NCI-H82 treated with DMSO at 0.1 percent for 48 hours (cell line): ENCODE measurements around the gene IER5L.

Source experiments
- DNase-seq: peaks from one replicate; lab custom pipeline; 2025; ENCODE audit not compliant: unreplicated experiment; lab: John Stamatoyannopoulos, UW

Gene IER5L

DNA sequence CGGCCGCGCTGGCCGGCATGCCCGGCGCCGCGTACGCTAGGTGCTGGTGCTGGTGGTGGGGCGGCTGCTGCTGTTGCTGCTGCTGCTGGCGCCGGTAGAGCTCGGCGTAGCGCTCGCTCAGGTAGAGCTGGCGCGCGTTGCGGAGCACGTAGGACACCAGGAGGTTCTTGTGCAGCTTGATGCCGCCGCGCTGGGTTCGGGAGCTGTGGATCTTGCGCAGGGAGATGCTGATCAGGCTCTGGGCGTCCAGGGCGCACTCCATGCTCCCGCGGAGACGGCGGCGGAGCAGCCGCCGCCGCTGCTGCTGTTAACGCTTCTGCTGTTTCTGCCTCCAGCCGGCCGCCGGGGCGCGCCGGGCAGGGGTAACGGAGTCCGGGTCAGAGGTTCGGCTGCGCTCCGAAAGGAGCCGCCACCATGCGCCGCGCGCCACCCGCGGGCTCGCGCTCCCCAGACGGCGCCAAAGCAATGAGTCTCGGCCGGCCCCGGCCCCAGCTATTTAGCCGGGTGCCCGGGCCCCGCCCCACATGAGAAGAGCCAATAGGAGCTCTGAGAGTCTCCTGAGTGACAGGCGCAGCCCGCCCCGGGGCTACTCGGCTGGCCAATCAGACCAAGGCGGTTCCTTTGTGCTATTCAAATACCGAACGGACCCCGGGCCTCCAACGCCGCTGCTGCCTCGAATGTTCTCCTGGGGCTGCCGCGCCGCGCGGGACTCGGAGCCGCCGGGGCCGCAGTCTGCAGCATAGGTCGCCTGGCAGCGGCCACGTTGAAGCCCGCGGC is at the start of gene IER5L:
Gene IER5L (minus strand): TSS at position 471 of the 777 bp plus-strand sequence. CDS start 209 bp downstream, at position 262.
- peak; percentile 69 for DNase-seq

DNA sequence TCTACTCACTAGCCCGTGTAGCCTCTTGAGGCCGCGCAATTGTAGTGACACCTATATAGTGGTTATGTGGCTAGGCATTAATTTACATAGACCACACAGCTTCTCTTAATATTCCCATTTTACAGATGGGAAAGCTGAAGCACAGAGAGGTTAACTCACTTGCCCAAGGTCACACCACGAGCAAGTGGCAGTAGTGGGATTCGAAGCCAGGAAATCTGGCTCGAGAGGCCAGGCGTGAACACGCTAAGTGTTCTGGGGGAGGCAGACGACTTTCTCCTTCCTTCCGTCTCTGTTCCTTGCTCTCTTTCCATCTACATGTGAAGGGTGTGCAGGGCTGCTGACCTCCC is 49.8 kb upstream of the IER5L start:
- DNase-seq: no peak

DNA sequence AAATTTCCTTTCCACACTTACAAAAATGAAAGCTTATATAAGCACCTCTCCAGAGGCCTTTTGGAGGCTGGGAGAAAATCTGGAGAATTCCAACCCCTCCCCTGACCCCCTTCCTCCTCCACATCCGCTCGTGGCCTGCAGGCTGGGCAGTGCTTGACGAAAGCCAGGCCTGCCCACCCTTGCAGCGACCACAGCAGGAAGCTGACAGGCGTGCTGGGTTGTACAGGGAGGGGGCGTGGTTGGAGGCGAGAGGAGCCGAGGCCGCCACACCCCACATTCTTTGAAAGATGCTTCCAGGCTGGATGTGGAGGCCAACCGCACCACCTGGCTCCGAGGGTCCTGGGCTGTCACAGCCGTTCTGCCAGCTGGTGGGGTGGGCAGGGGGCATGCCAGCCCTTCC is 47.8 kb upstream of the IER5L start:
- DNase-seq: no peak

DNA sequence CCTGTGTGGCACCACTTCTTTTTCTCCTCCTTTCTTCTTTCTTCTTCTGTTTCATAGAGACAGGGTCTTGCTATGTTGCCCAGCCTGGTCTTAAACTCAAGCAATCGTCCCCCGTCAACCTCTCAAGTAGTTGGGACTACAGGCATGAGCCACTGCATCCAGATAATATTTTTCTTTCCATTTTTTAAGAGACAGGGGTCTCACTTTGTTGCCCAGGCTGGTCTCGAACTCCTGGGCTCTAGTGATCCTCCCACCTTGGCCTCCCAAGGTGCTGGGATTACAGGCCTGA is 47.4 kb upstream of the IER5L start:
- DNase-seq: no peak

DNA sequence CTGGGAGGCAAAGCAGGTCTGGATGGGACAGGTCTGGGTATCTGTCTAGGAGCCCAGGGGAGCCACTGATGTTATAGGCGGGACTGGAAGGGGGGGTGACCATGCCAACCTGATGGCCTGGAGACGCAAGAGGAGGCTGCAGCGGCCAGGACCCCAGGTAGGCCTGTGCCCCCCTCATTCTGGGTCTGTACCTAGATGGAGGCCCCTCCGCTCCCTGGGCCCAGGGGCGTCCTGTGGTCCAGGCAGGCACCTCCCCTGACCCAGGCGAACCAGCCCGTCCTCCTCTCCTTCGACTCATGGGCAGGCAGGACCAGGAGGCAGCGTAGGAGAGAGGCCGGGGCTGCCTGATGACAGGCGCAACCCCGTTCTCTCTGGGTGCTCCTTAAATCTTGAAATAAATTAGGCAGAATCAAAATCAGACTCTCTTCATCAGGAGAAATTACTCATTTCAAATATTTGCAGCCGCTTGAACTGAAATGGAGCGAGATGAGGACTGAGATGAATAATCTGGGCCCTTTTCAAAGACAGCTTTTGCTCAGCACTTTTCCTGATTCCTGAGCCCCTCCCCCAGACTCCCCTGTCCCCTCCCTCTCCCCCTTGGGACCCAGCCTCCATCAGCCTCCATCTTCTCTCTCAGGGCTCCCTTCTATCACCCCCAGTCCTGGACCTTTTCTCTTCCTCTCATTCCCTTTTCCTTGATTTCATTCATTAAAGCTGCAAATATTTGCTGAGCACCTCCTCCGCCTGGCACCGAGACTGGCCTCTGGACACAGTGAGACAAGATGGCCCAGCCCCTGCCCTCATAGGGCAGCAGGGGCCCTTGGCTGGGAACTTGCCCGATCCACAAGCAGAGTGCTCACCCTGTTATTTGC is 46.8 kb upstream of the IER5L start:
- DNase-seq: no peak

DNA sequence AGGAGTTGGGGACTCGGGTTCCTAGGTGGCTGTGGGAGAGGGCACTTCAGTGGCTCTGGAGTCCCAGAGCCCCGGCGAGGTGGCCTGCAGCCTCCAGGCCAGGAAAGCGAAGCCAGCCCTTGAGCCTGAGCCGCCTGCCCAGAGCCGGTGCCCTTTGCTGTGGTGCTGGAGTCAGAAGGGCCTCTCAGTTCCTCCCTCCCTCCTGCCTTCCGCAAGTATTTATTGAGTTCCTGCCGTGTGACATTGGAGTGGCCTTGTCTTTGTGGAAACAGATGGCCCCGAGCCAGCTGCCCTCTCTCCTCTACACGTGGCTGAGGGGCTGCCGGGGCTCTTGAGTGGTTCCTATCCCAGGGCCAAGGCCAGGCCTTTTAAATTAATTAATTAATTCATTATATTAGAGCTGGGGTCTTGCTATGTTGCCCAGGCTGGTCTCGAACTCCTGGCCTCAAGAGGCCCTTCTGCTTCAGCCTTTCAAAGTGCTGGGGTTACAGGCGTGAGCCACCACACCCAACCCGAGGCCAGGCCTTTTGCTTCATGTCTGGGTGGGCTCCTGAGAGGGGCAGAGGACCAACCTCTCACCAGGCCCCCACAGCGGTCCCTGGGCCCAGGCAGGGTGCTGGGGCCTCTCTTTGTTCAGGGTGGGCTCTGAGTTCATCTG is 45.6 kb upstream of the IER5L start:
- no peak for DNase-seq

DNA sequence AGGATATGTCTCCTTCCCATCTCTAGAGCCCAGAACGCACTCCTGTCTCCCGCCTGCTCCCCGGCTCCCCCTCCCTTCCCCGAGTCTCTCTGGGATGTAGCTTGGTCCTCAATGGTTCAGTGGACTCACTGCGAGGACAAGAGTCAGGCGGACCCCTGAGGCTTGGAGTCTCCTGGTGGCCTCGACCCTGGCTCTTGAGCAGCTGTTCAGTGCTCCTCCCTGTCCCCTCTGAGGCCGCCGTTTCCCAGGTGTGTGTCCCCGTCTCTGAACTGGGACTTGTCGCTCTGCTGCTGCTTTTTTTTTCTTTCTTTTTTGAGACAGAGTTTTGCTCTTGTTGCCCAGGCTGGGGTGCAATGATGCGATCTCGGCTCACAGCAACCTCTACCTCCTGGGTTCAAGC is 44.8 kb upstream of the IER5L start:
- no peak for DNase-seq

DNA sequence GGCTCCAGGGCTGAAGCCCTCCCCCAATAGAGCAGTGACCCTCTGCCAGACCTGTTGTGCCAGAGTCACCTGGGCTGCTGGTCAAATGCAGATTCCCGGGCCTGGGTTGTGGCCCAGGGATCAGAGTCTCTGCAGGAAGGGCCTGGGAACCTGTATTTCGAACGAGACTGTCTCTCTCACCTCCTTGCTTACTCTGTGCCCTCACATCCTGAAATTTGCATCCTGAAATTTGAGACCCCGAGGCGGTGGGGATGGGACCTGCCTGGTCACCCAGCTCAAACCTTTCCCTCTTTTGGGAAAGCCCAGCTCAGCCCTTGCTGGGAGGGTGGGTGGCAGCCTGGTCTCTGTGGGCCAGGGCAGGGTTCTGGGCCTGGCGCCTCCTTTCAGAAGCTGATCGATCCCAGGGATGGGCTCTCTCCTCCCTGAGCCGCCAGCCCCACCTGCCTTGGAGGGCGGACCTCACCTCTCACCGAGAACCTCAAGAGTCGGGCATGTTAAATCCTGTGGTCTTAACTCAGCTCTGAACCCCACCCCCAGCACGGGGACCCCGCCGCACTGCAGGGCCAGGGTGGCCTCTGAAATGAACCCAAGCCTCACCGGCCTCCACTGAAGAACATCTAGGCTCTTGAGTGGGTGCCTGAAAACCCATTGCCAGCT is 44.0 kb upstream of the IER5L start:
- DNase-seq: no peak

DNA sequence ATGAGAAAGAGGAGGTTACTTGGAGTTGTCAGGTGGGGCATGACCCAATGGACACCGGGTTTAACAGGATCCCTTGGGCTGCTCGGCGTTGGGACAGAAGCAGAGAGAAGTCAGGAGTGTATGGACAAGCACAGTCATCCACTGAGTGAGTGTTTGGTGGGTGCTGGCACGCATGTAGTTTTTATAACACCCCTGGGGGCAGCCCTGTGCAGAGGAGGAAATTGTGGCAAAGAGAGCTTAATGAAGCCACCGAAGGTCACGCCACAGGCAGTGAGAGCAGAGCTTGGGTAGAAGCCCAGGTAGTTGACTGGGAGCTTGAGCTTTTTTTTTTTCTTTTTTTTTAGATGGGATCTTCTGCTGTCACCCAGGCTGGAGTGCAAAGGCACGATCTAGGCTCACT is 43.2 kb upstream of the IER5L start:
- no peak for DNase-seq

DNA sequence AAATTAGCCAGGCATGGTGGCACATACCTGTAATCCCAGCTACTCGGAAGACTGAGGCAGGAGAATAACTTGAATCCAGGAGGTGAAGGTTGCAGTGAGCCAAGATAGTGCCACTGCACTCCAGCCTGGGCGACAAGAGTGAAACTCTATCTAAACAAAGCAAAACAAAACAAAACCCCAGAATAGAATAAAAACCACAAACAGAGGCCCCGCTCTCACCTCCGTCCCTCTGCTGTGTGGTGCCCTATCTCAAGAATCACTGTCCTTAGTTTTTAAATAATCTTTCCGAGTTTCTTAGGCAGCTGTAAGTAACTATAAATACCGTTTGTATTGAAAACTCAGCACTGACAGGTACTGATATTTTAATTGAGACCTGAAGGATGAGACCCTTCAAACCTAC is 42.7 kb upstream of the IER5L start:
- no peak for DNase-seq

DNA sequence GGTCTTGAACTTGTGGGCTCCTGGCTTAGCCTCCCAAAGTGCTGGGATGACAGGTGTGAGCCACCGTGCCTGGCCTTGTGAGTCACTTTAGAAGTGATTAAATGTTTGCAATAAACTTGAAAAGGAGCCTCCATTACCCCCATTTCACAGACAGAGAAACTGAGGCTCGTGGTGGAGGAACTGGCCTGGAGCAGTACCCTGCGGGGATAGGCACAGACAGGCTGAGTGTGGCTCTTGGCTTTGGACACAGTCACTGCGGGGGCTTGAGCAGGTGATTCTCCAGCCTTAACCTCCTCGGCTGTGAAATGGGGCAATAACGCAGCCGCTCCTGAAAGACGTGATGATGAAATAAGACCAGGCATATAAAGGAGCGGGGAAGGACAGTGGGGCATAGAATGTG is 40.9 kb upstream of the IER5L start:
- no peak for DNase-seq

DNA sequence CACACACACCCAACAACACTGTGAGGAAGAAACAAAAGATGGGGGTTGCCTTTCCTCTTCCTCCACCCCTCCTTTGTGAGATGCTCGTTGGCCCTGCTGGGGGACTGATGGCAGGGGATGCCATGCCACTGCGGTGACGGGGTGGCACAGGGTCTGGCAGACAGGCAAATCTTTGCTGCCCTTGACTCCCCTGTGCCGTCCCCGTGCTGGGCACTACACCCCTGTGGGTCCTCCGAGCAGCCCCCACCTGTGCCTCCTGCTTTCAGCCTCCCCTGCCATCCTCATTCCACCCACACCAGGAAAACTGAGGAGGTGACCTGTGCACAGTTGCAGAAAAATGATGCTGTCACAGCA is 40.2 kb upstream of the IER5L start:
- DNase-seq: no peak

DNA sequence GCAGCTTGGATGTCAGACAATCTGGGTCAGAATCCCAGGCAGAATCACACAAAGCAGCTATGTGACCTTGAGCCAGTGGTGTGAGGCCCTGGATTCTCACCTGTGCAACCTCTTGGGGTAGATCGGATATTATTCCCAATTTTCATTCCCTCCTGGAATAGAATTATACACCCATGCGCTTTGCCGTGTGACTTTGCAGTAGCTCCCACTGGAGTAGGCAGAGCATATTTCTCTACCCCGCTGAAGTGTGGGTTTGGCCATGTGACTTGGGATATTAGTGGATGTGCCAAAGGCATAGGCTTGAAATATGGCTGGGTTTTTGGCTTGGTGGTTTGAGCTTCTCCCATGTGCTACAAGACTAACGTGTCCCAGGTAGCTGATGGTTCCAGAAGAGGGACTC is 35.5 kb upstream of the IER5L start:
- DNase-seq: no peak

DNA sequence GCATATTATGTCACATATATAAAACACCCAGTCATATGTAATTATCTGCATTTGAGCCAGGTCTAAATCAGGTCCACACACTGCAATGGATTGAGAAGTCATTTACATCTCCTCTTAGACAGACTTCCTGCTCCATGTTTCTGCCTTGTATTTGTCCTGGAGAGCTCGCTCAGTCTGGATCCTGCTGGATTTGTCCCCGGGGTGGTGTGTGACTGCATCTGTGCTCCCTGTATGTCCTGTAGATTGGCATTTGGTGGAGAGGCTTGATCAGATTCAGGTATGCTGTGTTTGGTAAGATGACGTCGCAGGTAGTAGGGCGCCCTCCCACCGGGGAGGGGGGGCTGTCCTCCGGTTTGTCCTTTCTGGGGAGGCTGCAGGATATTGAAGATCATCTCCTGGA is 33.6 kb upstream of the IER5L start:
- no peak for DNase-seq

DNA sequence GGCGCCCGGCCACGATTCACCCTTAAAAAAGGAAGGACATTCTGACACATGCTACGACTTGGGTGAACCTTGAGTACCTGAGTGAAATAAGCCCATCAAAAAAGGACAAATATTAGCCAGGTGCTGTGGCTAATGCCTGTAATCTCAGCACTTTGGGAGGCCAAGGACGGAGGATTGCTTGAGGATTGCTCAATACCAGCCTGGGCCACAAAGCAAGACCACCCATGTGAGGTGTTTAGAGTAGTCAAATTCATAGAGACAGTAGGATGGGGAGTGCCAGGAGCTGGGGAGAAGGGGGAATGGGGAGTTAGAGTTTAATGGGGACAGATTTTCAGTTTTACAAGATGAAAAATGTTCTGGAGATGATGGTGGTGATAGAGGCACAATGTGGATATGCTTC is 32.1 kb upstream of the IER5L start:
- no peak for DNase-seq

DNA sequence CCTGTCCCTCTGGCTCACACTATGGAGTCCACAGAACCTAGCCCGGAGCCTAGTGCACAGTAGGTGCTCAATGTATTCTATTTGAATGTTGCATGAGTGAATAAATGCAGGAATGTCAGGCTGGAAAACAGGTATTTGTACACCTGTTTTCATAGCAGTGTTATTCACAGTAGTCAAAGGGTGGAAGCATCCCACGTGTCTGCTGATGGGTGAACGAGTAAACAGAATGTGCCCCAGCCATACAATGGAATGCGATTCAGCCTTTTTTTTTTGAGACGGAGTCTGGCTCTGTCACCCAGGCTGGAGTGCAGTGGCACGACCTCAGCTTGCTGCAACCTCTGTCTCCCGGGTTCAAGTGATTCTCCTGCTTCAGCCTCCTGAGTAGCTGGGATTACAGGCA is 31.5 kb upstream of the IER5L start:
- DNase-seq: no peak

DNA sequence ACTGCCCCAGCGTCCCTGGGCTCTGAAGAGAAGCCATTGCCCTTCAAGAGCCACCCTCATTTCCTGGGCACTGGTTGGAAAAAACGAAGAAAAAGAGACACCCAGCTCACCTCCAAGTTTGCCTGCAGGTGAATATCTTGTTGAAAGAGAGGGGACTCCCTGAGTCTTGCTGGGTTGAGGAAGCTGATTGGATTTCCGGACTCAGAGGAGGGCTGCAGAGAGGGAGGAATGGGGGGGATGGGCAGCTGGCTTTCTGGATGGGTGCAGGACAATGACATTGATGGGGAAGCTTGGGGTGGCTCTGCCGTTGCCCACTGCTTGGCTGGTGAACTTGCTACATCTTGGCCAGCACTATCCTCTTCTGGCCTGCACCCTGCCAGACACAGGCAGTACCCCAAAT is 31.0 kb upstream of the IER5L start:
- no peak for DNase-seq

DNA sequence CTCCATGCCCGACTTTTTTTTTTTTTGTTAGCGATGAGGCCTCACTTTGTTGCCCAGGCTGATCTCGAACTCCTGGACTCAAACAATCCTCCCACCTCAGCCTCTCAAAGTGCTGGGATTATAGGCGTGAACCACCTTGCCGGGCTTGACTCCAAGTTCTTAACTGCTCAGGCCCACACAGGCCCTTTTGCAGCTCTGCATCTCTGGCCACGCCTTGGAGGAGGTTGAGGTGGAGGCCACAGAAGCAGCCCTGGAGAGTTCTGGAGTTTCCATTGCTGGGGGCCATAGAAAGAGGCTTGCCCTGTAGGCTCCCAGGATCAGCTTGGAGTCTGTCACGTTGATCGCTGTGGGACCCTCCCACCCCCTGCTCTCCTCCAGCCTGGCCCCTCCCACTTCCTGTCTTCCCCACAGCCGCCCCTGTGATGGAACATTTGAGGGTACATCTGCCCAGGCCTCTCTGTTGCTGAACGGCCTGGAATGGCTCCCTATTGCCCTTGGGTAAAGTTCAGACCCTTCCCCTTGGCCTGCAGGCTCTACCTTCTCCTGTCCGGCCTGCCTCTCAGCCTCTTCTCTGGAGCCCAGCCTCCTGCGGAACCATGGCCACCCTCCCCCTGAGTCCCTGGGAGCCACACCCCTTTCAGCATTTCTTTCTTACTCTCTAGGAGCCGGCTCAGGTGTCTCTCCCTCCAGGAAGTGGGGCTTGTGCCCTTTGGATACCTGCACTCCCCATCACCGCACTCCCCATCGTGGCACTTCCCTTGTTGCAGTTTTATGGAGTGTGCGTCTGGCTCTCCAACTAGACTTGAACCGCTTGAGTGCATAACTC is 30.4 kb upstream of the IER5L start:
- no peak for DNase-seq

DNA sequence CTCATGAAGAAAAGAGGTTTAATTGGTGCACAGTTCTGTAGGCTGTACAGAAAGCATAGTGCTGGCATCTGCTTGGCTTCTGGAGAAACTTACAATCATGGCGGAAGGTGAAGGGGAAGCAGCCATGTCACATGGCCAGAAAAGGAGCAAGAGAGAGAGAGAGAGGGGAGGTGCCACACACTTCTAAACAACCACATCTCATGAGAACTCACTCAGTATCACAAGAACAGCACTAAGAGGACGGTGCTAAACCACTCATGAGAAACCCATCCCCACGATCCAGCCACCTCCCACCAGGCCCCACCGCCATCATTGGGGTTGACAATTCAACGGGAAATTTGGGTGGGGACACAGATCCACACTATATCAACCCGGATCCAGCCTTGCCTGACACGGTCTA is 28.8 kb upstream of the IER5L start:
- DNase-seq: no peak

DNA sequence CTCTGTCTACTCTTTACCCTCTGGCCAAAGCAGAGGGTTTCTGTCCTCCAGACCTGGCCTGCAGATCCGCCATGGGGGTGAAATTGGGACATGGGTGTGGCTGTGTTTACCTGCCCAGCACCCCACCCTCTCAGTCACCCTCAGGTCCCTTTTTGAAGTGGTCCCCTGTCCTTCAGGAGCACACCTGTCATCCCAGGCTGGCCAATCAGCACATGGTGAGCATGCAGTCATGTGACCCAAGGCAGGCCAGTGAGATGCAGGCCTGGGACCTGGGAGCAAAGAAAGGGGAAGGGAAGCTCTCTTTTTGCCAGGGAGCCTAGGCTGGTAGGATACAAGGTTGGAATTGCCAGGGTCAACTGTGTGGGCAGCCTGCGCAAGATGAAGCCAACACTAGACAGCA is 28.3 kb upstream of the IER5L start:
- no peak for DNase-seq

DNA sequence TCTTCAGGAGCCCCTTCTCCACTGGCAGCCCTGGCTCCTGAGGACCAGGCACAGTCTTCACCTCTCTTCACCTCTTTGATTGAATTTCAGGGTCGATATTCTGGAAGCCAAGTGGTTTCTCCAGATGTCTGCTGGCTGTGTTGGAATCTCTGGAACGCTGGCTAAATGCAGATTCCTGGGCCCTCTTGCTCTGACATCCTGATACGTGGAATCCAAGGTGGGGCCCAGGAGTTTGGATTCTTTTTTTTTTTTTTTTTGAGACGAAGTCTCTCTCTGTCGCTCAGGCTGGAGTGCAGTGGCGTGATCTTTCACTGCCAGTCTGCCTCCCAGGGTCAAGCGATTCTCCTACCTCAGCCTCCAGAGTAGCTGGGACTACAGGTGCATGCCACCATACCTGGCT is 26.8 kb upstream of the IER5L start:
- no peak for DNase-seq
